HL-60 (cell line): ENCODE results near the gene TMEM141.

ENCODE experiments used
- DNase-seq, 2 experiments: peaks; one replicate each; pipeline ENCODE4 v3.0.0-alpha.2; 2010 to 2020; ENCODE audit warnings: low read depth in 1 of 2, low spot score in 1 of 2
- H3K27ac ChIP-seq: fragments of 250-450 bp; sonication (Bioruptor Pico); replicated peaks from 2 replicates; pipeline ENCODE4 v1.5.1; 2020; ENCODE audit warnings: mild to moderate bottlenecking, moderate library complexity
- H3K27me3 ChIP-seq: fragments of 250-450 bp; sonication (Bioruptor Pico); 2 replicates; pipeline ENCODE4 v1.5.1; 2021; ENCODE audit warnings: mild to moderate bottlenecking, moderate library complexity; ENCODE audit not compliant: insufficient read depth, poor library complexity, severe bottlenecking
- H3K4me3 ChIP-seq: replicated peaks from 2 replicates; pipeline ENCODE4 v1.5.1; 2011; ENCODE audit warnings: mild to moderate bottlenecking, control low read depth, low read length; ENCODE audit not compliant: insufficient read depth
- GABPA ChIP-seq: IDR thresholded peaks from 2 replicates; pipeline ENCODE4 v1.6.1; 2012; ENCODE audit warnings: low read depth
- POLR2AphosphoS5 ChIP-seq: IDR thresholded peaks from 2 replicates; pipeline ENCODE4 v1.6.1; 2012; ENCODE audit warnings: low read depth
- SPI1 ChIP-seq: IDR thresholded peaks from 2 replicates; pipeline ENCODE4 v1.6.1; 2012; ENCODE audit warnings: low read depth, mild to moderate bottlenecking, borderline replicate concordance
- TF ChIP-seq, protein P1 (sequence below): IDR thresholded peaks from one replicate; pipeline ENCODE4 v1.5.1; 2011; ENCODE audit warnings: low read length, control low read depth, inconsistent platforms; ENCODE audit not compliant: insufficient read depth
- TF ChIP-seq, protein P2 (sequence below): IDR thresholded peaks from 2 replicates; pipeline ENCODE4 v1.6.1; 2012; ENCODE audit warnings: low read depth; ENCODE audit not compliant: insufficient replicate concordance

TMEM141 gene

DNA sequence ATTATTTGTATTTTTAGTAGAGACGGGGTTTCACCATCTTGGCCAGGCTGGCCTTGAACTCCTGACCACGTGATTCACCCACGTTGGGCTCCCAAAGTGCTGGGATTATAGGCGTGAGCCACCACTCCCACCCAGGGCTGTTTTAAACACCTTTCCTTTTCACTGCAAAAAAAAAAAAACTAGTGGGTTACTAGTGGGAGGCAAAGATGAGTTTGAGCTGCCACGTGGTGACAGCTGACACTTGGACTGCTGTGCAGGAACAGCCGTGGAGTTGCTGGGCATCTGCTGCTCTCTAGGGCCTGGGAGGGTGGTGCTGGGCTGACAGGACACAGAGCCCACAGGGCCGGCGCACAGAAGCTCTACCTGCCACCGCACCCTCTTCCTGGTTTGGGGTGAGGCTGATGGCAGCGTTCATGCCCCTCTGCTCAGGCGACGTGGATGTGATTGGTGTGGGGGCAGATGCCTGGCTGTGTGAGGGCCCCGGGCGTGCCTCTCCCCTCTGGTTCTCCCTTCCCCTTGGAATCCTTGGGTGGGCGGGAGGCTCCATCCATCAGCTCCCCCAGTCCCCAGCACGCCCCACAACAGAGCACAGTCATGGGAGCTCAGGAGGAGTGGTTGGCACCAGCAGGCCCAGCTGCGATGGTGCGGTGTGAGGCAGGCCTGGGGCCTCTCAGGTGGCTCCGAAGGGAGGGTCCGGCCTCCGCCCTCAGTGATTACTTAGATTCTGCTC lies 33.5 kb downstream of the TMEM141 start:
- Histone ChIP-seq H3K4me3 (no peak overlapping the region), H3K27ac (no peak overlapping the region), H3K27me3 (no peaks in the 10 kb centered on the region)
- no peak for DNase-seq
- TF ChIP-seq, protein P1, sequence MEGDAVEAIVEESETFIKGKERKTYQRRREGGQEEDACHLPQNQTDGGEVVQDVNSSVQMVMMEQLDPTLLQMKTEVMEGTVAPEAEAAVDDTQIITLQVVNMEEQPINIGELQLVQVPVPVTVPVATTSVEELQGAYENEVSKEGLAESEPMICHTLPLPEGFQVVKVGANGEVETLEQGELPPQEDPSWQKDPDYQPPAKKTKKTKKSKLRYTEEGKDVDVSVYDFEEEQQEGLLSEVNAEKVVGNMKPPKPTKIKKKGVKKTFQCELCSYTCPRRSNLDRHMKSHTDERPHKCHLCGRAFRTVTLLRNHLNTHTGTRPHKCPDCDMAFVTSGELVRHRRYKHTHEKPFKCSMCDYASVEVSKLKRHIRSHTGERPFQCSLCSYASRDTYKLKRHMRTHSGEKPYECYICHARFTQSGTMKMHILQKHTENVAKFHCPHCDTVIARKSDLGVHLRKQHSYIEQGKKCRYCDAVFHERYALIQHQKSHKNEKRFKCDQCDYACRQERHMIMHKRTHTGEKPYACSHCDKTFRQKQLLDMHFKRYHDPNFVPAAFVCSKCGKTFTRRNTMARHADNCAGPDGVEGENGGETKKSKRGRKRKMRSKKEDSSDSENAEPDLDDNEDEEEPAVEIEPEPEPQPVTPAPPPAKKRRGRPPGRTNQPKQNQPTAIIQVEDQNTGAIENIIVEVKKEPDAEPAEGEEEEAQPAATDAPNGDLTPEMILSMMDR, result no peak
- no peak for TF ChIP-seq POLR2AphosphoS5
- TF ChIP-seq SPI1, result no peak
- TF ChIP-seq, protein P2, sequence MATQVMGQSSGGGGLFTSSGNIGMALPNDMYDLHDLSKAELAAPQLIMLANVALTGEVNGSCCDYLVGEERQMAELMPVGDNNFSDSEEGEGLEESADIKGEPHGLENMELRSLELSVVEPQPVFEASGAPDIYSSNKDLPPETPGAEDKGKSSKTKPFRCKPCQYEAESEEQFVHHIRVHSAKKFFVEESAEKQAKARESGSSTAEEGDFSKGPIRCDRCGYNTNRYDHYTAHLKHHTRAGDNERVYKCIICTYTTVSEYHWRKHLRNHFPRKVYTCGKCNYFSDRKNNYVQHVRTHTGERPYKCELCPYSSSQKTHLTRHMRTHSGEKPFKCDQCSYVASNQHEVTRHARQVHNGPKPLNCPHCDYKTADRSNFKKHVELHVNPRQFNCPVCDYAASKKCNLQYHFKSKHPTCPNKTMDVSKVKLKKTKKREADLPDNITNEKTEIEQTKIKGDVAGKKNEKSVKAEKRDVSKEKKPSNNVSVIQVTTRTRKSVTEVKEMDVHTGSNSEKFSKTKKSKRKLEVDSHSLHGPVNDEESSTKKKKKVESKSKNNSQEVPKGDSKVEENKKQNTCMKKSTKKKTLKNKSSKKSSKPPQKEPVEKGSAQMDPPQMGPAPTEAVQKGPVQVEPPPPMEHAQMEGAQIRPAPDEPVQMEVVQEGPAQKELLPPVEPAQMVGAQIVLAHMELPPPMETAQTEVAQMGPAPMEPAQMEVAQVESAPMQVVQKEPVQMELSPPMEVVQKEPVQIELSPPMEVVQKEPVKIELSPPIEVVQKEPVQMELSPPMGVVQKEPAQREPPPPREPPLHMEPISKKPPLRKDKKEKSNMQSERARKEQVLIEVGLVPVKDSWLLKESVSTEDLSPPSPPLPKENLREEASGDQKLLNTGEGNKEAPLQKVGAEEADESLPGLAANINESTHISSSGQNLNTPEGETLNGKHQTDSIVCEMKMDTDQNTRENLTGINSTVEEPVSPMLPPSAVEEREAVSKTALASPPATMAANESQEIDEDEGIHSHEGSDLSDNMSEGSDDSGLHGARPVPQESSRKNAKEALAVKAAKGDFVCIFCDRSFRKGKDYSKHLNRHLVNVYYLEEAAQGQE, result no peak
- no peak for TF ChIP-seq GABPA

DNA sequence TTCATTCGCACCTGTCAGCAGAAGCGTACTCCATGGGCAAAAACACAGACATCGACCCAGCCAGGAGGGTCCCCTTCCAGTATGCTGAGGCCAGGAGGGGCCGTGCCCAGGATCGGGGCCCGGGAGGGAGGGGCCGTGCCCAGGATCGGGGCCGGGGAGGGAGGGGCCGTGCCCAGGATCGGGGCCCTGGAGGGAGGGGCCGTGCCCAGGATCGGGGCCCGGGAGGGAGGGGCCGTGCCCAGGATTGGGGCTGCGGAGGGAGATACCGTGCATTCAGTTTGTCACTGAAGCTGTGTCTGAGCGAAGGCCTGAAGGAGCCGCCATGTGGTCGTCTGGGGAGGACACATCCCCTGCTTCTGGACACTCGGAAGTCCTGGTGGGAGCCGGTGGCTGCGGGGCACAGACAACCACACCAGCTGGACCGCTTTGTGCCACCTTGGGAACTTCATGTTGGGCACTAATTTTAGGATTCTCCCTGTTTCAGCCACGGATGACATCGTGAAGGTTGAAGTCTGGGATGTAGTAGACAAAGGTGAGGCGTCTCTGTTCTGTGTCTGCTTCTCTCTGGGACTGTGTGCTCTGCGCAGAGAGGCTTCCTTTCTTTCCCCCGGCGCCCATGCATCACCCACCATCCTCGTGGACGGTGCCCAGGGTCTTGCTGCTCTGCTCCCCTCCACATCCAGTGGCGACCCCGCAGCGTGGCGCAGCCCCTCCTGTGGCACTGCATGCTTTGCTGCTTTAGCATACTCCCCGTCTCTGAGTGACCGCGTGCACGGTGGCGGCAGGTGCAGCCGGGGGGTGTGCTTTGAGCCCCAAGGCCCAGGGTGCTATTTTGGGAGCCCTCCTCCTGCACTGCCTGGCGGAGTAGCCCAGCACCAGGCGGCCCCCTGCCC lies 34.4 kb downstream of the TMEM141 start:
- Histone ChIP-seq H3K27me3 (no peaks in the 10 kb centered on the region), H3K4me3 (no peak overlapping the region), H3K27ac (no peak overlapping the region)
- DNase-seq, result no peak
- TF ChIP-seq SPI1, result no peak
- TF ChIP-seq, protein P2, result no peak
- TF ChIP-seq, protein P1, result no peak
- TF ChIP-seq GABPA, result no peak

DNA sequence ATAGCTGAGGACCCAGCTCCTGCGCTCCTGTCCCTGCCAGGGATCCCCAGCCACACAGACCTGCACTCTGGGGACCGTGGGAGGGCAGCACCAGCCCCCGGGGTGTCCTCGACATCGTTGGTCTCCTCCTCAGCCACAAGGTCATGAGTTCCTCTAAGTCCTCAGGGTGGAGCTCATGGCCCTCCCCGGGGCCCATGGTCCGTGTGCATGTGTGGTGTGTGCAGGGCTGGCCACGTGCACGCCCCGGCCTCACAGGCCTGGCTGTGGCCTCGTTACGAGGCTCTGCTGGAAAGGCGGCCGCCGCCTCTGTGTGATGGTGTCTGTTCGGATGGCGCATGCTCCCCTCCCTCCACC lies 35.0 kb downstream of the TMEM141 start:
- TF ChIP-seq, protein P2, result no peak
- TF ChIP-seq GABPA (no peak), SPI1 (no peak), POLR2AphosphoS5 (no peak)
- TF ChIP-seq, protein P1, result no peak
- no peak for DNase-seq
- no peaks in the 10 kb centered on the region for H3K27me3 ChIP-seq
- H3K4me3 ChIP-seq, result no peak overlapping the region
- no peak overlapping the region for H3K27ac ChIP-seq
